CD14-positive monocyte (primary cell): ENCODE measurements around the gene G6PD. TPM values are rescaled to one million over a fixed set of nuclear protein-coding genes. Genes with fewer than 3 reads are reported as not detected.
A peak's percentile ranks its signal among the peaks of the same experiment; 100 is the strongest.

Experiments used
- DNase-seq, 3 donors: peaks; one replicate each; pipeline ENCODE4 v3.0.0-alpha.2; 2011 to 2022
- H2AFZ ChIP-seq: 2 replicates; pipeline ENCODE4 v1.6.0; 2012; ENCODE audit warnings: mild to moderate bottlenecking, low read depth, low read length, inconsistent platforms; ENCODE audit not compliant: insufficient read depth, poor library complexity, severe bottlenecking
- H3K27ac ChIP-seq, 2 donors: 1 replicate in 1 of 2; 2 replicates in 1 of 2; pipeline ENCODE4 v1.5.1; 2012 to 2013; ENCODE audit warnings: low read length in 2 of 2, control low read depth in 1 of 2, inconsistent platforms in 1 of 2, low read depth in 1 of 2, mild to moderate bottlenecking in 1 of 2
- H3K27me3 ChIP-seq, 2 donors: one replicate each; pipeline versions ENCODE4 v1.6.0 to v1.6.1; 2011 to 2013; ENCODE audit warnings: low read length in 2 of 2; ENCODE audit not compliant: control insufficient read depth in 2 of 2, insufficient read depth in 2 of 2
- H3K36me3 ChIP-seq, 2 donors: replicated peaks in 1 of 2; 1 replicate in 1 of 2; 2 replicates in 1 of 2; pipeline versions ENCODE4 v1.5.1 to v1.6.1; 2012 to 2013; ENCODE audit warnings: low read length in 2 of 2, control low read depth in 1 of 2, inconsistent platforms in 1 of 2, mild to moderate bottlenecking in 1 of 2; ENCODE audit not compliant: insufficient read depth in 2 of 2, control insufficient read depth in 1 of 2
- H3K4me1 ChIP-seq, 2 donors: 1 replicate in 1 of 2; 2 replicates in 1 of 2; pipeline versions ENCODE4 v1.5.1 to v1.6.1; 2012 to 2013; ENCODE audit warnings: low read length in 2 of 2, control low read depth in 1 of 2, inconsistent platforms in 1 of 2, mild to moderate bottlenecking in 1 of 2, moderate library complexity in 1 of 2; ENCODE audit not compliant: insufficient read depth in 2 of 2, control insufficient read depth in 1 of 2
- H3K4me2 ChIP-seq: replicated peaks from 2 replicates; pipeline ENCODE3; 2012; ENCODE audit warnings: low read length, moderate library complexity, mild to moderate bottlenecking; ENCODE audit not compliant: poor library complexity, severe bottlenecking; ENCODE audit errors: extremely low read depth
- H3K4me3 ChIP-seq, 3 experiments: fragments of 200-600 bp in 1 of 3; sonication (generic) in 1 of 3; replicated peaks in 1 of 3; 1 replicate in 2 of 3; 2 replicates in 1 of 3; pipeline ENCODE4 v1.5.1; 2011 to 2013; ENCODE audit warnings: low read length in 3 of 3, mild to moderate bottlenecking in 3 of 3, control low read depth in 2 of 3, low read depth in 2 of 3, inconsistent platforms in 1 of 3, moderate library complexity in 1 of 3
- H3K79me2 ChIP-seq: 2 replicates; pipeline ENCODE4 v1.6.0; 2012; ENCODE audit warnings: mild to moderate bottlenecking, control low read depth, inconsistent platforms, low read length, moderate library complexity; ENCODE audit not compliant: insufficient read depth
- H3K9ac ChIP-seq: 2 replicates; pipeline ENCODE4 v1.6.0; 2017; ENCODE audit warnings: low read length, mild to moderate bottlenecking; ENCODE audit not compliant: insufficient read depth, poor library complexity, severe bottlenecking
- H3K9me3 ChIP-seq, 2 donors: replicated peaks in 1 of 2; 1 replicate in 1 of 2; 2 replicates in 1 of 2; pipeline versions ENCODE4 v1.5.1 to v1.6.1; 2012 to 2013; ENCODE audit warnings: low read length in 2 of 2, control low read depth in 1 of 2; ENCODE audit not compliant: control insufficient read depth in 1 of 2, insufficient read depth in 1 of 2
- H4K20me1 ChIP-seq: 2 replicates; pipeline ENCODE4 v1.6.0; 2012; ENCODE audit warnings: mild to moderate bottlenecking, low read length, control low read depth, moderate library complexity; ENCODE audit not compliant: insufficient read depth
- H3K27ac Mint-ChIP-seq, 7 donors: one replicate each; pipeline ENCODE4 v1.8.0; 2020; ENCODE audit warnings: mild to moderate bottlenecking in 7 of 7, mixed read lengths in 7 of 7, moderate library complexity in 6 of 7, inconsistent platforms in 2 of 7
- H3K27me3 Mint-ChIP-seq, 3 donors: one replicate each; pipeline ENCODE4 v1.8.0; 2021 to 2022; ENCODE audit warnings: low read depth in 3 of 3, mild to moderate bottlenecking in 3 of 3, mixed read lengths in 3 of 3, moderate library complexity in 3 of 3, inconsistent platforms in 1 of 3
- H3K36me3 Mint-ChIP-seq, 2 donors: one replicate each; pipeline ENCODE4 v1.8.0; 2020; ENCODE audit warnings: mixed read lengths in 2 of 2, inconsistent platforms in 1 of 2, mild to moderate bottlenecking in 1 of 2
- H3K4me1 Mint-ChIP-seq: one replicate; pipeline ENCODE4 v1.8.0; 2020; ENCODE audit warnings: mild to moderate bottlenecking, mixed read lengths
- H3K4me3 Mint-ChIP-seq, 2 donors: one replicate each; pipeline ENCODE4 v1.8.0; 2020; ENCODE audit warnings: mild to moderate bottlenecking in 2 of 2, mixed read lengths in 2 of 2, moderate library complexity in 1 of 2
- H3K9me3 Mint-ChIP-seq, 7 donors: one replicate each; pipeline ENCODE4 v1.8.0; 2020 to 2022; ENCODE audit warnings: mixed read lengths in 7 of 7, mild to moderate bottlenecking in 6 of 7, moderate library complexity in 6 of 7, inconsistent platforms in 2 of 7
- WGBS: methylation state at CpG from one replicate; pipeline ENCODE4 v1.1.5; 2013; ENCODE audit warnings: missing lambda C conversion rate; ENCODE audit not compliant: insufficient coverage; 5-methylcytosine and 5-hydroxymethylcytosine counted together
- intact Hi-C, 2 donors: fragments of 100-400 bp; cut with micrococcal nuclease; formaldehyde crosslinking; loops; one replicate each; pipeline versions ENCODE4 v1.15.0 to v1.15.1; 2023
- polyA plus RNA-seq, 3 donors: library from polyadenylated mRNA; depleted of rRNA in 1 of 3; unstranded in 2 of 3; stranded (reverse) in 1 of 3; fragments of 300-500 nt in 2 of 3; fragments of >200 nt in 1 of 3; fragmentation: Illumina TruSeq in 2 of 3; gene quantifications; 1 replicate in 2 of 3; 2 replicates in 1 of 3; pipeline ENCODE4 v1.2.3, GENCODE V29; 2012 to 2021
- TF ChIP-seq, protein P1 (sequence below): fragments of 200-600 bp; IDR thresholded peaks from one replicate; pipeline ENCODE4 v1.8.0; 2022; ENCODE audit warnings: antibody characterized with exemption, mild to moderate bottlenecking

G6PD gene
- polyA plus RNA-seq, 3 donors, result 10.7 to 165 (median 14.7) TPM

DNA sequence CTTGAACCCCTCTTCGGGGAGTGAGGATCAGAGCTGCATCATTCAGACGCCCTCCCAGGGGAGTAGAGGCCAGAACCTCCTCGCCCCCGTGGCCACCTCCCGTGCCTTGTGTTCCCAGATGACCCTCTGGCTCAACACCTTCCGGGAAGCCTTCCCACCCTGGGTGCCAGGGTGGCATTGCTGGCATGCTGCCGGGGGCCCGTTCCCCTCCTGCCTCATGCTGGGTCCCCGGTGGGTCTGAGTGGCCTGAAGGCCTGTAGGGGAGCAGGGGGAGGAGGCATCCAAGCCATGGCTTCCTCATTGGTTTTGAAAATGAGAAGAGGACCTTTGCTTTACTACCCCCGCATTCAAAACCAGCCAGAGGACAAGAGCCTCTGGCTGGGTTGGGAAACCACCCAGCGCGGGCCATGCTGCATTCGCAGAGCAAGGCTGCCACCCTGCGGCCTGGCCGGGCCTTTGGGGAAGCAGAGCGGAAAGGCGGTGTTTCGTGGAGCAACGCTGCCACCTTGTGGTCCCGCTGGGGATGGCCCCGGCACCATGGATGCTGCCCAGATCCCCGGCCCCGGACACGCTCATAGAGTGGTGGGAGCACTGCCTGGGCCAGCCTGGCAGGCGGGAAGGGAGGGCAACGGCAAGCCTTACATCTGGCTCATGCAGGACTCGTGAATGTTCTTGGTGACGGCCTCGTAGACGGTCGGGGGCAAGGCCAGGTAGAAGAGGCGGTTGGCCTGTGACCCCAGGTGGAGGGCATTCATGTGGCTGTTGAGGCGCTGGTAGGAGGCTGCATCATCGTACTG is 11.9 kb downstream of the G6PD start:
- peak overlapping the region in 6 of 7 donors; percentile 37 to 91 (median 72) for H3K27ac Mint-ChIP-seq
- H3K27me3 Mint-ChIP-seq, result peaks cover 0 to 11% (median 0%) of the 10 kb centered on the region in 3 donors
- Histone ChIP-seq H3K4me3 (no peak overlapping the region), H3K79me2 (peaks cover 32% of the 10 kb centered on the region), H3K27ac (peak overlapping the region; percentile 38 to 42), H3K4me2 (no peak overlapping the region), H4K20me1 (peaks cover 27% of the 10 kb centered on the region), H3K4me1 (peaks cover 5 to 6% of the 10 kb centered on the region in 2 donors), H3K9me3 (no peaks in the 10 kb centered on the region), H3K9ac (no peak overlapping the region), H3K36me3 (peaks cover 44 to 59% of the 10 kb centered on the region in 2 donors), H2AFZ (no peak overlapping the region), H3K27me3 (no peaks in the 10 kb centered on the region)
- intact Hi-C loops, result loop anchor here (2.0 to 5.0 kb wide), 3 partner anchors 137 to 162 kb away; partner anchors contain the start of genes FLNA (in 1 of the 2) and RPL10 (in 1 of the 2)
- TF ChIP-seq, protein P1, sequence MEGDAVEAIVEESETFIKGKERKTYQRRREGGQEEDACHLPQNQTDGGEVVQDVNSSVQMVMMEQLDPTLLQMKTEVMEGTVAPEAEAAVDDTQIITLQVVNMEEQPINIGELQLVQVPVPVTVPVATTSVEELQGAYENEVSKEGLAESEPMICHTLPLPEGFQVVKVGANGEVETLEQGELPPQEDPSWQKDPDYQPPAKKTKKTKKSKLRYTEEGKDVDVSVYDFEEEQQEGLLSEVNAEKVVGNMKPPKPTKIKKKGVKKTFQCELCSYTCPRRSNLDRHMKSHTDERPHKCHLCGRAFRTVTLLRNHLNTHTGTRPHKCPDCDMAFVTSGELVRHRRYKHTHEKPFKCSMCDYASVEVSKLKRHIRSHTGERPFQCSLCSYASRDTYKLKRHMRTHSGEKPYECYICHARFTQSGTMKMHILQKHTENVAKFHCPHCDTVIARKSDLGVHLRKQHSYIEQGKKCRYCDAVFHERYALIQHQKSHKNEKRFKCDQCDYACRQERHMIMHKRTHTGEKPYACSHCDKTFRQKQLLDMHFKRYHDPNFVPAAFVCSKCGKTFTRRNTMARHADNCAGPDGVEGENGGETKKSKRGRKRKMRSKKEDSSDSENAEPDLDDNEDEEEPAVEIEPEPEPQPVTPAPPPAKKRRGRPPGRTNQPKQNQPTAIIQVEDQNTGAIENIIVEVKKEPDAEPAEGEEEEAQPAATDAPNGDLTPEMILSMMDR, result peak; percentile 92
- no peak overlapping the region for H3K4me3 Mint-ChIP-seq
- 35% methylated on average over 14 of the region's 34 CpGs for WGBS
- H3K4me1 Mint-ChIP-seq, result peaks cover 2% of the 10 kb centered on the region
- peaks cover 0 to 1% (median 0%) of the 10 kb centered on the region in 7 donors for H3K9me3 Mint-ChIP-seq
- peaks cover 42 to 69% of the 10 kb centered on the region in 2 donors for H3K36me3 Mint-ChIP-seq
- DNase-seq, result peak; percentile 82 to 87 (median 86)

GRCh38 chrX:154532690-154533089 is 14.0 kb downstream of the G6PD start:
- H3K79me2 ChIP-seq, result peaks cover 15% of the 10 kb centered on the region
- H3K4me3 ChIP-seq, result no peak overlapping the region
- H3K36me3 Mint-ChIP-seq, result peaks cover 30 to 50% of the 10 kb centered on the region in 2 donors
- peaks cover 27% of the 10 kb centered on the region for H4K20me1 ChIP-seq
- TF ChIP-seq, protein P1, result no peak
- no peak overlapping the region for H3K9ac ChIP-seq
- no peaks in the 10 kb centered on the region for H3K27me3 ChIP-seq
- no peak overlapping the region for H3K27ac Mint-ChIP-seq
- no peak overlapping the region for H3K27ac ChIP-seq
- DNase-seq, result no peak
- H3K9me3 Mint-ChIP-seq, result peaks cover 0 to 1% (median 0%) of the 10 kb centered on the region in 7 donors
- peaks cover 0 to 17% (median 0%) of the 10 kb centered on the region in 3 donors for H3K27me3 Mint-ChIP-seq
- H2AFZ ChIP-seq, result no peak overlapping the region
- H3K9me3 ChIP-seq, result no peaks in the 10 kb centered on the region
- H3K4me3 Mint-ChIP-seq, result no peak overlapping the region
- peaks cover 44 to 52% of the 10 kb centered on the region in 2 donors for H3K36me3 ChIP-seq
- peaks cover 6 to 7% of the 10 kb centered on the region in 2 donors for H3K4me1 ChIP-seq
- intact Hi-C loops, result loop anchor here (5.0 kb wide), 2 partner anchors 135 to 160 kb away; partner anchors contain the start of genes FLNA (in 1 of the 2) and RPL10 (in 1 of the 2)
- H3K4me2 ChIP-seq, result no peak overlapping the region
- peaks cover 2% of the 10 kb centered on the region for H3K4me1 Mint-ChIP-seq
- 97% methylated on average over 12 of the region's 23 CpGs for WGBS
